Inflammatory macrophage (primary cell): Measurements from ENCODE around the gene THSD7B.
"Not testable (repeated sequence)": the region's sequence is repeated elsewhere in the genome, so short reads cannot be mapped to it uniquely, and the experiment has no call there.

Experiments
- DNase-seq, 2 donors: peaks; one replicate each; pipeline ENCODE4 v3.0.0-alpha.2; 2020 to 2022

THSD7B gene

GRCh38 chr2:136962105-136962725 lies 196.9 kb downstream of the THSD7B start:
- no peak for DNase-seq

GRCh38 chr2:136966485-136966884 lies 201.1 kb downstream of the THSD7B start:
- DNase-seq, result no peak

GRCh38 chr2:136980303-136980702 lies 215.0 kb downstream of the THSD7B start:
- no peak for DNase-seq

GRCh38 chr2:136981689-136982088 lies 216.3 kb downstream of the THSD7B start:
- DNase-seq, result not testable (repeated sequence)

GRCh38 chr2:136985044-136985443 lies 219.7 kb downstream of the THSD7B start:
- no peak for DNase-seq

GRCh38 chr2:136986605-136987221 lies 221.4 kb downstream of the THSD7B start:
- DNase-seq, result no peak

- no peak for DNase-seq
These were observed 225.0 kb downstream of the THSD7B start for GRCh38 chr2:136990316-136990715.

DNA sequence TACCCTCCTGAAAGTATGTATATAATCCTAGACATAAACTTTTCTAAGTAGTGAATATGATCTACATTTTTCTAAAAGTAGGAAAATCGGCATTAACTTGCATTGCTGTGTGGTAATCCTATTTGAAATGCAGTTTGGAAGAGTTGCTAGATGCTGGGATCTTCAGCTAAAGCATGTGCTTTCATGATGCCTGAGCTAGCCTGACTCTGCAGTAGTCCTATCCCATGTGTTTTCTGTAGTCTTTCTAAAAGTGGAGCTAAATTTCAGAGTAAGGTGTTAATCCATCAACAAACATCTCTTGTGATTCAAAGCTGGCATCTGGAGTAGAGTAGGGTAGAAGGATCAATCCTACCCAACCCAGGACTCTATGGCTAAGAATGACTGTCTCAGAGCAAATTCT lies 229.4 kb downstream of the THSD7B start:
- DNase-seq, result no peak

DNA sequence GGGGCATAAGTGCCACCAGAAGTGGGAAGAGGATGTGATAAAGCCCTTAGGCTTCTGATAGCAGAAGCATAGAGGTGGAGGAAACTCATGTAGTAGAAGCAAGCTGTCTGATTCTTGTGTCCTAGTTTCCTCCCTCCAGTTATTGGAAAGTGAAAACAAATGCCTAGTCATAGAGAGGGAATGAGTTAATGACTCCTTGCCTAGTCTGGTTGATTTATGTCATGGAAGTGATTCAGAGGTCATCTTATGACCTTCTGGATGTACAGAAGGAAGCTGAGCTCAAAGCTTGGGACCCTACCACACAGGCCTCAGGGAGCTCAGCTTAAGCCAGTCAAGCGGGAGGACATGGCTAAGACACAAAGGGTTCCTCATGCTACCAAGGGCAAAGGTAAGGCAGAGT lies 232.2 kb downstream of the THSD7B start:
- DNase-seq, result no peak

DNA sequence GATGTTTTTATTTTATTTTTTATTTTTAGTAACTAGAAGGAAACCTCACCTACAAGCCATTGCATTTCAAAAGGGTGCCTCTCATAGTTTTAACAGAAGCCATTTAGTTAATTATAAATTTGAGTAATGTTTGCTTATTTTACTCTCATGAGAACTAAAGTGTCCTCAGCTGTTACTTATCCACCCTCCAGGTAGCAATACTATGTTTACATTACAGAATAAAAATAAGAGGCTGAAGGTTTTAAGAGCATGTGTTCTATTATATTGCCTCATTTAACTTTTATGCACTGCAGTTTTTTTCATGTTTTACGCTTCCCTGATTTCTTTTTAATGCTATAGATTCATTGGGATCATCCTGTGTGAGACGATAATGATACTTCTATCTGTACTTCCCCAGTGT lies 235.5 kb downstream of the THSD7B start:
- DNase-seq, result no peak

GRCh38 chr2:137002896-137003295 lies 237.6 kb downstream of the THSD7B start:
- no peak for DNase-seq

- no peak for DNase-seq
These were observed 239.9 kb downstream of the THSD7B start for GRCh38 chr2:137005210-137005609.

- DNase-seq, result no peak
These were observed 242.6 kb downstream of the THSD7B start for GRCh38 chr2:137007938-137008337.

DNA sequence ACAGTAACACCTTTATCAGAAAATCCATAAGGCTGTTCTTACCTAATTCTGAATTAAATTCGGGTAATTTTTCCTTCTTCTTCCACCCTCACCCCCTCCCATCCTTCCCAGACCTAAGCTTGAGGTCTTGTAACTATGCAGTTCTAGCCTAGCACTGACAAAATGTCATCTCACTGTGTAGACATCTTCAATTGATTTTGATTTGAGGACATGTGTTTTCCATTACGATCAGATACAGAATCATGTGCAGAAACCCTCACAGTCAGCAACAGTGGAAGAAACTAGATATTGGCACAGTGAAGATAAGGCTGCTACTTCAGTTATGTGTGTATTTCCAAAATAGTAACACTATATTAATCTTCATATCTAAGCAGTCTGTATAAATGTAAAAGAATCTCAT lies 244.6 kb downstream of the THSD7B start:
- DNase-seq, result no peak

DNA sequence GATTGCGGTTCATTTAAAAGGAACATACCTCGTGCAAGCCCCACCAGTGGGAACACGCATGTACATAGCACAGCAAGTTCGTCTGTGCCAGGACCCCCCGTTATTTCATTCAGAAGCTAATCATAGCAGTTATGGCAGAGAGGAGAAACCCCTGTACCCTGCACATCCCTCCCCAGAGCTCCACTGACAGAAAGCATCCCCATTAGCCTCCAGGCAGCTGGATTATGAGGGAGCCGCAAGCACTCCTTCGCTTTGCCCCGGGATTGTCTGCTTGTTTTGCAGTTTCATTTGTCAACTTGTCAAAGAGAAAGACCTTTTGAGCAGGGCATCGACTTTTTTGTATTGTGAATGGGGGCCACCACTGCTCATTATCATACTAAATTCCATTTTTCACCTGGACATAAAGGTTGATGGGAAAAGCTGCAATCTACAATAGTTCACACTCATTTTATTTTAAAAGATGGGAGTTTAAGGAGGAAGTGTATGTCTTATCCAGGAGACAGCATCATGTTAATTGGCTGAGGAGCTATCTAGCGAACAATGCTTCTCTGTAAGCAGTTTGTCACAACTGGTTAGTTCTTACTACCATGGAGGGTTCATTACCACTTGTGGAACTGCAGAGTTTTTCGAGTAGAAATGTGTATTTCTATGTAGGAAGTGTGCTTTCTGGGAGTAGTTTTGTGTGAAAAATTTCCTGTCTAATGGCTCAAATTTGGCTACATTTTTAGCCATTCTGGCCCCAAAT lies 255.3 kb downstream of the THSD7B start:
- DNase-seq, result no peak

DNA sequence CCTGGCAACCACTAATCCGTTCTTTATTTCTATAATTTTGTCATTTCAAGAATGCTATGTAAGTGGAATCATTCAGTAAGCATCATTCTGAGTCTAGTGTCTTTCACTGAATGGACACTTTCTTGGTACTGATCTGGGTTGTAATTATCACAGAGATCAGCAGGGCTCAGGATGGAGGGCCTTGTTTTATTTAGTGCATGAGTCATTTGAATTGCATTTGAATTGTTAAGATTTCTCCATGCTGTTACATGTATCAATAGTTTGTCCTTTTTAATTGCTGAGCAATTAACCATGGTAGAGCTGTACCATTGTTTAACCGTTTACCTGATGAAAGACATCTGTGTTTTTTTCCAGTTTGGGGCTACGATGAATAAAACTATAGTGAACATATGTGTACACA lies 256.4 kb downstream of the THSD7B start:
- DNase-seq, result no peak

DNA sequence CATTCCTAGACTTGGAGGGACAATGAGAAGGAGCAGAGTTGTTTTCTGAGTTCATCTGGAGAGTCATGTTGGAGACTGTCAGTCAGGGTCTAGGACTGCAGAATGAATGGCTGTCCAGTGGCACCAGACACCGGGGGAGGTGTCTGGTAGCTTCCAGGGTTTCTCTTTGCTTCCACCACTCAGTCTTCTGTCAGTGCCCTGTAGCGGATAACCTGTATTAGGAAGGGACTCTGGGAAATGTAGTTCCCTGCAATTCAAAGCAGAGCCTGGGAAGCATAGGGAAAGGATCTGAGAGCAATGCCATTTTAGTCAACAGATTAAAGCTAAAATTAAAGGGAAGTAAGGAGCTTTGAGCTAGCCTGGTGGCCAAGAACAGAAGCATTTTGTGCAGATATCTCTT lies 257.9 kb downstream of the THSD7B start:
- DNase-seq, result no peak

DNA sequence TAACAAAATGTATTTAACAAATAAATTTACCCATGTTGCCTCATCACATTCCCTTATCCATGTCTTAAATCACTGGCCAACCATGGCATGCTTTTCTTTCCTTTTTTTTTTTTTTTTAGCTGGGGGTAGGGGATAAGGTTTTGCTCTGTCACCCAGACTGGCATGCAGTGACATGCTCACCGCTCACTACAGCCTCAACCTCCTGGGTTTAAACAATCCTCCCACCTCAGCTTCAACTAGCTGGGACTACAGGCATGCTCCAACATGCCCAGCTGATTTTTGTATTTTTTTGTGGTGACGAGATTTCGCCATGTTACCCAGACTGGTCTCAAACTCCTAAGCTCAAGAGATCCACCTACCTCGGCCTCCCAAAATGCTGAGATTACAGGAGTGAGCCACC lies 266.4 kb downstream of the THSD7B start:
- no peak for DNase-seq

GRCh38 chr2:137036619-137037018 lies 271.3 kb downstream of the THSD7B start:
- DNase-seq, result no peak

DNA sequence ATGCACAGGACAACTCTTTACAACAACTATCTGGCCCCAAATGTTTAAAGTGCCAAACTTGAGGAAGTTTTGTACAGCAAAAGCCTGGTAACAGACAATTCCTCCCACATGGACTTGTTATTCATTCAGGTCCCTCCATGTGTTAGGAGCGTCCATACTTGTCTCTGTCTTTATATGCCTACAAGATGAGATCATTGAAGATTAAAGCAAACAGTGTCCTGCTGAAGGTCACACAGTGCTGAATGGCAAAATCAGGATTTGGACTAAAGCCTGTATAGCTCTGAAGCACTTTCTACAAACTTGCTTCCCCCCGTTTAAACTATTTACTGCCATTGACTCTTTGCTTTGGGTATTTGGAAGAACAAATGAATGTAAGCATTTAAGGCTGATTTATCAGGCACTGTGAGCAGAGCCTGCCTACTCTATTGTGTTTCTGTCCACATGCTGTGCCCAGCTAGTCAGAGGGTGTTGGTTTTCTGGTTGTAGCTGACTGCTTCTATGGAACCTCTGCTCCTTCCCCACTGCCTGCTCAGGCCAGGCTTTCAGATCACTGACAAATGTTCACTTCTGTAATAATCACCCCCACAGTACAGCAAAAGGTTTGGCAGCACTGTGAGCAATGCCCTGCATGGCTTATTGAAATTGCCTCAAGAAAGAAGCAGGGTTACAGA lies 274.3 kb downstream of the THSD7B start:
- no peak for DNase-seq

- no peak for DNase-seq
These were observed 282.0 kb downstream of the THSD7B start for GRCh38 chr2:137047369-137047768.

DNA sequence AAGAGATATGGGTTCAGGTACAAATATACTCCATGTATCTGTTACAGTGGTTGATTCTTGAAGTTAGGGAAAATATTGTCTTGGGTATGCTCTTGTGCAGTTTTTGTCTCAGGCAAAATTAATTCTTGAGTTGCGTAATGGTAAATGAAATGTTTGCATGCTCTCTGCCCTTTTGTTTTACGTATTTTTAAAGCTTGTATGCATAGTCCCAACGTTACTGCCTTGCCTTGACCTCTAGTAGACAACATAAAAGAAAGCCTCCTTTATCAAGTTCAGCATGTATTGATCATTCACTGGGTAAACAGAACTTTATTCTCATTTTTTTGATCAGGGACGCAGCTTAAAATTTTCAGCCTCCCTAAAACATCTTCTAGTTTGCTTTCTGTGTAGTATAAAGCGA lies 283.1 kb downstream of the THSD7B start:
- no peak for DNase-seq

DNA sequence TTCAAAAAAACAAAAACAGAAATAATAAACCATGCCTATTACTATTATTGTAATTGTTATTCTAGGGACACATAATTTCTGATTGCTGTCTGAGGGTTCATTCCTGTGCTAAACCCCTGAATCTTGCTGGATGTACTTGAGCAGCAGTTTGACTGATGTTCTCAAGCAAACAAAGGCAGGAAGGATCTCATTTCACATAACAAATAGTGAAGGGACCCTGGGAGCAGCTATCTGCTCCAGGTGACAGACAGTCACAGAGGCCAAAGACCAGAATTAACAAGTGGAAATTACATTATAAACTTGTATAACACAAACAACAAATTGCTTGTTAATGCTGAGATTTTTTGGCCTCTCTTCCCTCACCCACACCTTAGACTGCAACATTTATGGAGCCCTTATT lies 284.2 kb downstream of the THSD7B start:
- DNase-seq, result no peak

GRCh38 chr2:137050949-137051348 lies 285.6 kb downstream of the THSD7B start:
- DNase-seq, result no peak
